ENCODE data around the gene AKAP1.

DNA sequence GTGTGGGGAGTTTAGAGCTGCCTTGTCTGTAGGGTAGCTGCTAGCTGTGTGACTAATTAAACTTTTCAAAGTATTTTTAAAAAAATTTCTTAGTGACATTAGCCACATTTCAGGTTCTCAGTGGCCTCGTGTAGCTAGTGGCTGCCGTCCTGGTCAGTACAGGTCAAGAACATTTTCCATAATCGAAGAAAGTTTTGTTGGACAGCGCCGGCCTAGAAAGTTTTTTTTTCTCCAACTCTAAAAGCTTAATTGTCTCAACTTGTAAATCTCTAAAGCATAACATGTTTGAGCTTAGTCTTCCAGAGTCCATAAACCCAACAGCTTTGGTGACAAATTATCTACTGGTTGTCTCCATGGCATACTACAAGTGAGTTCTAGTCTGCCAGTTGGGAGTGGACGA is 4.3 kb downstream of the AKAP1 start:
- TF ChIP-seq, protein P1, sequence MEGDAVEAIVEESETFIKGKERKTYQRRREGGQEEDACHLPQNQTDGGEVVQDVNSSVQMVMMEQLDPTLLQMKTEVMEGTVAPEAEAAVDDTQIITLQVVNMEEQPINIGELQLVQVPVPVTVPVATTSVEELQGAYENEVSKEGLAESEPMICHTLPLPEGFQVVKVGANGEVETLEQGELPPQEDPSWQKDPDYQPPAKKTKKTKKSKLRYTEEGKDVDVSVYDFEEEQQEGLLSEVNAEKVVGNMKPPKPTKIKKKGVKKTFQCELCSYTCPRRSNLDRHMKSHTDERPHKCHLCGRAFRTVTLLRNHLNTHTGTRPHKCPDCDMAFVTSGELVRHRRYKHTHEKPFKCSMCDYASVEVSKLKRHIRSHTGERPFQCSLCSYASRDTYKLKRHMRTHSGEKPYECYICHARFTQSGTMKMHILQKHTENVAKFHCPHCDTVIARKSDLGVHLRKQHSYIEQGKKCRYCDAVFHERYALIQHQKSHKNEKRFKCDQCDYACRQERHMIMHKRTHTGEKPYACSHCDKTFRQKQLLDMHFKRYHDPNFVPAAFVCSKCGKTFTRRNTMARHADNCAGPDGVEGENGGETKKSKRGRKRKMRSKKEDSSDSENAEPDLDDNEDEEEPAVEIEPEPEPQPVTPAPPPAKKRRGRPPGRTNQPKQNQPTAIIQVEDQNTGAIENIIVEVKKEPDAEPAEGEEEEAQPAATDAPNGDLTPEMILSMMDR (conservative IDR thresholded peaks at IDR 0.05 in 1 of 2, IDR thresholded peaks at IDR 0.05 in 1 of 2; ENCODE audit: low read depth in 1 of 2, low read length in 2 of 2) = no peak
- no peak for TF ChIP-seq EZH2 (IDR thresholded peaks at IDR 0.05; ENCODE audit: low read length, missing control alignments)
